GM19351 (cell line): ENCODE results near the gene PIGK.
A peak's percentile ranks its signal among the peaks of the same experiment; 100 is the strongest.
"Not testable (repeated sequence)": the region's sequence is repeated elsewhere in the genome, so short reads cannot be mapped to it uniquely, and the experiment has no call there.

Source experiments
- ATAC-seq: cut with Tn5 transposase; IDR thresholded peaks from one replicate; pipeline ENCODE4 v1.9.1; 2021; ENCODE audit warnings: mild to moderate bottlenecking, moderate library complexity; ENCODE audit not compliant: unreplicated experiment

The PIGK gene

DNA sequence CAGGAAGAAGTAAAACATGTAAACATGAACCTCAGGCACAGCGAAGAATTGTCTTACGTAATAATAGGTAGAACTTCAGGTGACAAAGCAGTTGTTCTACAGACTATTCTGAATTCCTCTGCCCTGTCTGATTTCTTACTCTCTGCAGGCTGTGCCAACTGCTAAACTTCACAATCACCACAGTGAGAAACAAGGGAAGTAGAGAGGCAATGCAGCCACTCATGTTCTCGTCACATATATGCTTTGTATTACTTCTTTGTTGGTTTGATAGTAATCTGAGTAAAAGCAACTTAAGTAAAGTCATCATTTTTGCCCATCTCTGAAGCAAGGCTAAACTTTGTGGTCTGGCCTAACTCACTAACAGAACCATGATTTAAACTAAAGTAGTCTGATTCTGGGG lies 21.9 kb downstream of the PIGK start:
- ATAC-seq, result no peak

- ATAC-seq, result no peak
Observed at GRCh38 chr1:77193951-77194350, 25.3 kb downstream of the PIGK start.

GRCh38 chr1:77188770-77189169 lies 30.5 kb downstream of the PIGK start:
- ATAC-seq, result no peak

DNA sequence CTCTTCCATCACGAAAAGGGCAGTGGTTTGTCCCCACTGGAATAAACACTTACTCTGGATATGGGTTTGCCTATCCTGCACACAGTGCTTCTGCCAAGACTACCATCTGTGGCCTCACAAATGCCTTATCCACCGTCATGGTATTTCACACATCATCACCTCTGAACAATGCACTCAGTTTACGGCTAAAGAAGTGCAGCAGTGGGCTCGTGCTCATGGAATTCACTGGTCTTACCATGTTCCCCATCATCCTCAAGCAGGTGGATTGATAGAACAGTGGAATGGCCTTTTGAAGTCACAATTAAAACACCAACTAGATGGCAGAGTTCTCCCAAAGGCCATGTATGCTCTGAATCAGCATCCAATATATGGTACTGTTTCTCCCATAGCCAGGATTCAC lies 32.3 kb downstream of the PIGK start:
- ATAC-seq, result not testable (repeated sequence)

GRCh38 chr1:77182083-77182482 lies 37.1 kb downstream of the PIGK start:
- ATAC-seq, result no peak

DNA sequence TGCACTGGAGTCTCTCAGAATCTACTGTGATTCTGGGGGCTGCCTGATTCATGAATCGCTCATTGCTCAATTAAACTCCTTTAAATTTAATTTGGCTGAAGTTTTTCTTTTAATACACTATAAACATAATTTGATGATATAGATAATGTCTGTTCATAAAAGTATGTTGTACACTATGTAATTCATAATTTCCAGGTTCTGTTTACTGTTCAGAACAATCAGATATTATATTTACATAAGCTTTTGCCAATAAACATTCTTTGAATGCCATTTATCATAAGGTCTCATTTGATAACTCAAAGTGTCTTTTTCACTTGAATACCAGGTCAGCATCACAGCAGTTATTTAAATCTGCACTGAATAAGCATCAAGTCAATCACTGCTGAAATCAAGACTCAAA lies 39.6 kb downstream of the PIGK start:
- no peak for ATAC-seq

DNA sequence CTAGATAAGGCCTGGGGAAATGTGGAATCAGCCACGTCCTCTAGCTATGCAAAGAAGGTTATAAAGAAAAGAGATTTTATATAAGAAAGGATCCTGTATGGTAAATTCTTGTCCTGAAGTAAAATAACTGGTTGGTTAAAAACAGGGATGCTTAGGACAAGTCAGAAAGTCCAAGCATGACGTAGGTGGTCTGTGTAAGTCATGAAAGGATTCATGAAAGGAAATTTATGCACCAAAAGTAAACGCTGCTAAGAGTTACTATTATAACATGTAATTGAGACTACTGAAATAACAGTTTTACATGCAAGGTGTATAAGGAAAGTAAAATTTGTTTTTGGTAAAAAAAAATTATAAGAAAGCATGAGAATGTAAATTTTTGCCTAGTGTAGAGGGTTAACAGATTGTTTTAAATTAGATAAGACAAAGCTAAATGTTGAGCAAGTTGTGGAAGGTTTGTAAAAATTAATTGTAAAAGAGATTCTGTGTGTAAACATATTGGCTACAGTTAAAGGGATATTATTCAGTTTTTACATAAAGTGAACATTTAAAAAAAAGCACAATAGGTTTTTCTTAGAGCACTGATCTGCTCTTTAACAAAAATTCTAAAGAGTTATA lies 43.9 kb downstream of the PIGK start:
- no peak for ATAC-seq

DNA sequence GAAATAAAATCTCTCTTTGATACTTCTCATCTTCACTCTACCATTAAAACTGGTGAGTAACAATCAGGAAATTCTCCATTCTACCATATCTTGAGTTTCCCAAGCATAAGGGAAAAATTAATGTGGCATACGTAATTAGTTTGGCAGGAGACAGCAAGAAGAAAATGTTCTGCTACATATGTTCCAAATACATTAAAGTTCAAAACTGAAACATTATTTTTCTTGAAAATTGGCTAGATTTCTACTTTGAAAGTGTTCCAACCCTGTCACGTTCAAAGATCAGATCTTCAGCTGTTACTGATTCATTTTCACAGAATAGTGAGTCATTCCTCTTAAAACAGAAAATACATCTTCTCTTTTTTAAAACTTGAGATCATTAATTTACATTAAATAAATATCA lies 48.5 kb downstream of the PIGK start:
- no peak for ATAC-seq

GRCh38 chr1:77168358-77168757 lies 50.9 kb downstream of the PIGK start:
- no peak for ATAC-seq

GRCh38 chr1:77164434-77164944 lies 54.7 kb downstream of the PIGK start:
- no peak for ATAC-seq

DNA sequence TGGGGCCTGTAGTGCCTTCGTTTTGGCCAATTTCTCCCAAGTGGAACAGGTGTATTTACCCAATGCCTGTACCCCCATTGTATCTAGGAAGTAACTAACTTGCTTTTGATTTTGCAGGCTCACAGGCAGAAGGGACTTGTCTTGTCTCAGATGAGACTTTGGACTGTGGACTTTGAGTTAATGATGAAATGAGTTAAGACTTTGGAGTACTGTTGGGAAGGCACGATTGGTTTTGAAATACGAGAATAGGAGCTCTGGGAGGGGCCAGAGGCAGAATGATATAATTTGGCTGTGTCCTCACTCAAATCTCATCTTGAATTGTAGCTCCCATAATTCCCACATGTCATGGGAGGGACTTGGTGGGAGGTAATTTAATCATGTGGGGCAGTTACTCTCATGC lies 59.5 kb downstream of the PIGK start:
- ATAC-seq, result not testable (repeated sequence)

DNA sequence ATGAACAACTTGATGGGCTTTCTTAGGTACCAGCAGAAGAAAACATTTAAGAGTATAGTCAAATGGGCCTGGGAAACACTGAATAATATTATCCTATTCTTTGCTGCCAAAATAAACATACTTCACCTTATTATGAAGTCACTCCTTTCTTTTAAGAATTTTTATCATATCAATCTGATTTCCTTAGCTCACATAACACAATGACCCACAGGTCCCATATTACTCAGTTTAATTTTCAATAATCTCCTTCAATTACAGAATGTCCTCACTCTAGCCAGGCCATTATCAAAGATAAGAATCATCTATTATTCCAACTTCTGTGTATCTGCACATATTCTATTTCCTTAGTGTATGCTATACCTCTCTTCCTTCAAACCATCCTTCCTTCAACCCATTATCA lies 63.0 kb downstream of the PIGK start:
- ATAC-seq, result no peak

- ATAC-seq, result no peak
Observed at GRCh38 chr1:77146270-77146669, 73.0 kb downstream of the PIGK start.

DNA sequence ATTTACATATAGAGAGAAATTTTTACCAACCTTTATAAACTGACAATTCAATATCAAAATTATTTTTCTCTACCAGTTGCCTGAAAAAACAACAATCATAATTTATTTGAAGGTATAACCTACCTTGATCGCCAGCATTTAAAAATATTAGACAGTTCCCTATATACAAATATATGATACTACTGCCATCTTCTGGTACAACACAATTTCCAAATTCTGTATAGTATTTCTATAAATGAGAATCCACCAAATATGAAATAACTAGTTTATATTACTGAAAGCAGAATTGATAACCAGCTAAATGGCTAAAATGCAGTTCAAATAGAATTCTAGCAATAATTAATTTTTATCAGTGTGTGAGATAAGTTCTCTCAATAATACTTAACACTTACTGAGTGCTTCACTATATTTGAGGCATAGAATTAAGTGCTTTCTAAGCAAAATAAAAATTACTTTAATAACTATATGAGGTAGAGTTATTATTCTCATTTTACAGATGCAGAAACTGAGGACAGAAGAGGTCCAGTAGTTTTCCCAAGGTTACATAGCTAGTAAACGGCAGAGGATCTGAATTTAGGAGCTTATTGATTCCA lies 75.6 kb downstream of the PIGK start:
- no peak for ATAC-seq

- no peak for ATAC-seq
Observed at GRCh38 chr1:77139389-77139788, 79.8 kb downstream of the PIGK start.

DNA sequence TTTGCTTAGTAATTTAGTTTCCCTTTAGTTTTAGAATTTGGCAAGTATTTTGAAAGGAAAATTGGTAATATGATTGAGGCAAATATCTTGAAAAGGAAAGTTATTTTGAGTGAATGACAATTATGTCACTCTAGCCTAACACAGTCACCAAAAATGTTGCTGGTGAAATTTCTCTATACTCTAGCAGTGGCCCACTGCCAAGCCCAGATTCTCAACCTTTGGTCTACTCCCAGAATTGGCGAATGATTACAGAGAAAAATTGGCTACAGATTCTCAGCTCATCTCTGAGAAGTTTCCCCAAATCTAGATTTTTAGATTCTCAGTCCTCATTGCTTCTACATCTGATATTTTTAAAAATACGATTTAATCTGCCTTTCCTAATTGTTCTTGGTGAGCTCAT lies 84.9 kb downstream of the PIGK start:
- no peak for ATAC-seq

DNA sequence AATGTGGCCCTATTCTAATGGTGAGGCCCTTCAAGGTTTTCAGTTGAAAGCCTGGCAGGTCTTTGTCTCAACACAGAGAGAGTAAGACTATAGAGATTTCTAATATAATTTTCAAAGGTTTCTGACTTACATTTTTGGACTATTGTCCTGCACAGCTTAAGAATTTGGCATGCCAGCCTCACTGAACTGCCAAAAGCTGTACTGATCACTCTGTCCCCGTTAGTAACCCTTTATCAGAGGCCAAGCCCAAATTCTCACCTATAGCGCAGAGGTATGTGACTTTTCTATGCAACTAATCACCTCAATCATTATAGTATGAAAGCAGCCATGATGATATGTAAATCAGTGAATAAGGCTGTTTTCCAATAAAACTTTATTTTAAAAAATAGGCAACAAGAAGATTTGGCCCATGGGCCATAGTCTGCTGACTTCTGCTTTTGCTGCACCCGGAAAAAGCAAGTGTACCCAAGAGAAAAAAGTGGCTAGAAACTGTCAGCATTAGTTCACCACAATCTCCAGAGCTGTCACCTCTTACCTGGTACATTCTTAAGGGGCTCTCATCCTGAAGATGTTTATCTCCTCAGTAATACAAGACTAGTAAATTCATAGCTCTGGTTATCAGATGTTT lies 85.4 kb downstream of the PIGK start:
- ATAC-seq, result no peak

DNA sequence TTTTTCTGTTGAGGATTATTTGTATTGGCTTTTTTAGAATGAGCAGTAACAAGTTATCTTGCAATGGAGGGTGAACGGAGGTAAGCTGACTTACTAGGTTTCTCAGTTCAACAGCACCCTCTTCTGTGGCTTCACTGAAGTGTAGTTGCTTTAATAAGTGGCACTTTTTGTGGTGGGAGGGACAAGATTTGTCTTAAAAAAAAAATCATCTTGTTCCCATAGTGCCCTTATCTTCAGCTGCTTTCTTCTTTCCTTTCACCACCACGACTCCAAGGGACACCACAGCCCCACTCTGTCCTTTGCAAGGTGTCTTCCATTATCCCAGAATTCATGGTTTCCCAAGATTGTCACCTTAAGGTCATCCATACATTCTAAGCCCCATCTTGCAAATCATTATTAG lies 92.9 kb downstream of the PIGK start:
- ATAC-seq, result peak; percentile 98

DNA sequence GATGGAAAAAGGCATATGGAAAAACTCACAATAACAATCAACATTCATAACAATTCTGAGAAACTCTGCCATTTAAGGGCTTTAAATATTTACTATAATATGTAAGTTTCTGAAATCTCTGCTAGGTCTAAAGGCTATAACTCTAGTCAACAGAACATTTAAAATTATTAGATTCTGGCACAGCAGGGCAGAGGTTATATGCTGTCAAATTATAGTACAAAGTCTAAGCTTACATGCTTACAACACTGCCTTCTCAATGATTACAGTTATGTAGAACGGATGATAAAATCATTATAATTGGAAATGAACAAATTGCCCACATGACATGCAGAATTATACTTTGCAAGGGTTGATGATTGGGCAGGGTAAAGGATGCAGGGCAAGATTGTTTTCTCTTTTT lies 97.7 kb downstream of the PIGK start:
- no peak for ATAC-seq

- no peak for ATAC-seq
Observed at GRCh38 chr1:77120950-77121349, 98.3 kb downstream of the PIGK start.

DNA sequence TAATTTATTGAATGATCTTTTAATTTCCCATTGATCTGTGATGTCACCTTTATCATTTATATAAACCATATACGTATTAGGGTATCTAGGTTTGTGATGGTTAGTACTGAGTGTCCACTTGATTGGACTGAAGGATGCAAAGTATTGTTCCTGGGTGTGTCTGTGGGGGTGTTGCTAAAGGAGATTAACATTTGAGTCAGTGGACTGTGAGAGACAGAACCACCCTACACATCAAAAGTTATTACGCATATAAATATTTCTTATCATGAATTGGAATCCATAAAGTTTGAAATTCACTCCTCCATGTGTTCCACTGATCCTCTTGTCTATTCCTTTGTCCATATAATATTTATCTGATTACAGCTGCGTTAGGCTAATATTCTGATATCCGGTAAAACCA lies 100.5 kb downstream of the PIGK start:
- no peak for ATAC-seq

GRCh38 chr1:77104672-77105071 lies 114.6 kb downstream of the PIGK start:
- ATAC-seq, result no peak
